ENCODE data around the gene HMCES. TPM values are rescaled to one million over a fixed set of nuclear protein-coding genes. Genes with fewer than 3 reads are reported as not detected.

Gene HMCES
- total and polyA plus RNA-seq, 2 of the 13 experiments (the other 11 are each of a cell fraction or from before 2014, with no cell fraction given): 16.1 to 37.5 TPM

GRCh38 chr3:129259612-129260477 lies 18.8 kb upstream of the HMCES start:
- Histone ChIP-seq H4K20me1 (ENCODE audit: insufficient read depth, low read length) (peaks cover 3% of the 10 kb centered on the region; the same call in 1 of the 2 replicates), H3K36me3 (replicated peaks in 1 of 2; ENCODE audit: control insufficient read depth in 1 of 2, insufficient read depth in 2 of 2, low read length in 2 of 2) (peaks cover 47 to 89% of the 10 kb centered on the region in 2 experiments), H3K4me2 (ENCODE audit: low read depth, low read length) (no peak overlapping the region), H3K79me2 (ENCODE audit: insufficient read depth, low read length) (no peaks in the 10 kb centered on the region), H3K27me3 (ENCODE audit: control insufficient read depth in 1 of 2, insufficient read depth in 2 of 2, low read length in 2 of 2) (no peaks in the 10 kb centered on the region), H3K4me3 (replicated peaks in 1 of 3; ENCODE audit: insufficient read depth in 1 of 3, low read depth in 2 of 3, low read length in 3 of 3) (no peak overlapping the region), H3K9ac (ENCODE audit: insufficient read depth, low read depth, low read length) (no peak overlapping the region), H2AFZ (ENCODE audit: low read length) (no peak overlapping the region), H3K4me1 (ENCODE audit: insufficient read depth, low read length) (no peaks in the 10 kb centered on the region), H3K9me3 (ENCODE audit: low read length) (no peaks in the 10 kb centered on the region), H3K27ac (ENCODE audit: extremely low read length, insufficient read depth, low read length) (no peak overlapping the region)
- in situ Hi-C loops (cut with HindIII; ENCODE audit: extremely low pct_ligation_motif_present, low pct_unique_long_range_greater_than_20kb) (no loop called here), intact Hi-C loops (cut with micrococcal nuclease; ENCODE audit: unreplicated experiment) (no loop called here)
- ATAC-seq: no peak
- CTCF ChIA-PET (ENCODE audit: low intra/inter-chr PET ratio, low total read pairs): no interaction called here
- POLR2A ChIA-PET: interaction anchor here (1.7 to 1.9 kb wide), 2 partner anchors 11 kb away, joined by 3 to 7 read pairs; partner anchors contain the start of gene COPG1
- TSS peak; percentile 31 for BruUV-seq (replicated peaks)
- DNase-seq (ENCODE audit: low spot score): no peak
- WGBS (ENCODE audit: low lambda C conversion rate): 97% methylated on average over 4 of the region's 7 CpGs
- FAIRE-seq: no peak
- TF ChIP-seq ZNF382 (CRISPR knock-in tag; IDR thresholded peaks at IDR 0.05; ENCODE audit: borderline replicate concordance): no peak
- TF ChIP-seq AGO2 (optimal IDR thresholded peaks at IDR 0.05; ENCODE audit: low read depth, low read length): peak; percentile 23
- no peak for TF ChIP-seq ZNF251 (CRISPR knock-in tag; IDR thresholded peaks at IDR 0.05)
- no peak for TF ChIP-seq ZNF253 (CRISPR knock-in tag; IDR thresholded peaks at IDR 0.05; ENCODE audit: borderline replicate concordance)
- TF ChIP-seq ZNF17 (CRISPR knock-in tag; IDR thresholded peaks at IDR 0.05): no peak
- no peak for TF ChIP-seq CENPT (CRISPR knock-in tag; IDR thresholded peaks at IDR 0.05; ENCODE audit: low read depth)
- no peak for TF ChIP-seq RXRA (CRISPR knock-in tag; IDR thresholded peaks at IDR 0.05)
- no peak for TF ChIP-seq ZNF331 (CRISPR knock-in tag; IDR thresholded peaks at IDR 0.05)
- no peak for TF ChIP-seq SRSF1 (optimal IDR thresholded peaks at IDR 0.05; ENCODE audit: low read depth, low read length)
- TF ChIP-seq CSRNP1 (CRISPR knock-in tag; IDR thresholded peaks at IDR 0.05): no peak
- no peak for TF ChIP-seq ATF6 (CRISPR knock-in tag; conservative IDR thresholded peaks at IDR 0.05)
- TF ChIP-seq ZNF549 (CRISPR knock-in tag; IDR thresholded peaks at IDR 0.05): no peak
- no peak for TF ChIP-seq KMT2A (CRISPR knock-in tag; IDR thresholded peaks at IDR 0.05)
- peak; percentile 84 for TF ChIP-seq ZNF629 (CRISPR knock-in tag; conservative IDR thresholded peaks at IDR 0.05)
- TF ChIP-seq BORCS8-MEF2B (CRISPR knock-in tag; IDR thresholded peaks at IDR 0.05): no peak
- no peak for TF ChIP-seq ZNF567 (CRISPR knock-in tag; IDR thresholded peaks at IDR 0.05; ENCODE audit: borderline replicate concordance)
- no peak for TF ChIP-seq ZBTB39 (CRISPR knock-in tag; IDR thresholded peaks at IDR 0.05)
- TF ChIP-seq ZBTB3 (CRISPR knock-in tag; IDR thresholded peaks at IDR 0.05; ENCODE audit: borderline replicate concordance, low read depth): no peak
- TF ChIP-seq ZSCAN31 (CRISPR knock-in tag; IDR thresholded peaks at IDR 0.05; ENCODE audit: low read depth): no peak
